ENCODE measurements around the gene ZNRF1. TPM values are rescaled to one million over a fixed set of nuclear protein-coding genes. Genes with fewer than 3 reads are reported as not detected.
"Not testable (repeated sequence)": the region's sequence is repeated elsewhere in the genome, so short reads cannot be mapped to it uniquely, and the experiment has no call there.

The ZNRF1 gene
- polyA plus RNA-seq, 1 donor = 40.5 TPM

DNA sequence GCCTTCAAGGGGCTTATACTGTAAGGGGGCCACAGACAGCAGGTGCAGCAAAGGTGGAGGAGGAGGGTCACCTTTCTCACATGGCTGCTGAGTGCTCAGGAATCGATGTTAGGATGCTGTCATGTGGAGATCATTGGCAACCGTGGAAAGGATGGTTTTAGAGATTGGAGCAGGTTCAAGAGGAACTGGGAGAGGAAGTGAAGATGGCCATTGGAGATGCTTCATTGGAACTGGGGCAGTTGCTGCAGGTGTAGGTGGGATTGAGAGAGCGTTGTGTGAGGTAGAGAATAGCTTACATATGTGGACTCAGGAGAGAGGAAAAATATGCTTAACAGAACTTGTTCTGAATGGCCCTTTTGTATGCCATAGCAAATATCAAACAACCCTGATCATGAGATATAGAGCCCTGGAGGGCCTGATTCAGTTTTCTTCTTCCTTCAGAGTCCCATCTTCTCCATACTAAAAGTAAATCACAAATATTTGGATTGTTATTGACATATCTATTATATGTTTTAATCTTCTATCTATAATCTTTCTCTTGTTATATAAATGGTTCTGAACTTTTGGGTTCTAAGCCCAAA lies 77.0 kb downstream of the ZNRF1 start:
- DNase-seq (ENCODE audit: low read depth) = no peak

DNA sequence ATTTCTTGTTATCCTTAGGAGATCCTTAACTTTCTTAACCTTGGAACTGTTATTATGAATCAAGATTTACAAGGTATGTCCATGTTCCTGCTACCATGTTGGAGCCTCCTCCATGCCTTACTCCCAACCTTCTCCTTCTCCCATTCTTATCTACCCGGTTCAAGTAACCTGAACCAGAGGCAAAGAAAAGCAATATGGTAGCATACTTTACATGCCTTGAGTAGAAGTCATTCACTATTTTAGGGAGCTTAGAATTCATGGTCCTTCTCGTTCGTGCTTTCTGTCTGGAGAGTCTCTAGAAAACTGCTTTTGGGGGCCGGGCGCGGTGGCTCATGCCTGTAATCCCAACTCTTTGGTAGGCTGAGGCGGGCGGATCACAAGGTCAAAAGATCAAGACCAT lies 80.1 kb downstream of the ZNRF1 start:
- DNase-seq (ENCODE audit: low read depth) = no peak

DNA sequence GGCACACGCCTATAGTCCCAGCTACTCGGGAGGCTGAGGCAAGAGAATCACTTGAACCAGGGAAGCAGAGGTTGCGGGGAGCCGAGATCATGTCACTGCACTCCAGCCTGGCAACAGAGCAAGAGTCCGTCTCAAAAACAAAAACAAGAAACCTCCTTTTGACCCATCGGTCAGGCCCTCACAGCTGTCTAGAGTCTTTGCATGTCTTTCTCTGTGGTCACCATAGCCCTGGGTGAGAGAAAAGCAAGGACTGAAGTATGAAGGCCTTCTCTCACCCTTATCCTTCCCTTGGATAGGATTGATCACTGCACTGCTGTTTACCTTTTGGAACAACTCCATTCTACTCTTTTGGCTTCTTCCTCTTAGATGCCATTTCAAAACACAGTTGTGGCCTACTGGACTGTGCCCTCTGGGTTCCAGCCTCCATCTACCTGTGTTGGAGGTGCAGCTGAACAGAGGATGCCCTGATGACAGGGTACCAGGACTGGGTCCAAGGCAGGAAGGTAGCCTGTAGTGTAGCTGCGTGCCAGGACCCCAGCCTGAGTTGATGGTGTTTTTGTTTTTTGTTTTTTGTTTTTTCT lies 80.6 kb downstream of the ZNRF1 start:
- no peak for DNase-seq (ENCODE audit: low read depth)

DNA sequence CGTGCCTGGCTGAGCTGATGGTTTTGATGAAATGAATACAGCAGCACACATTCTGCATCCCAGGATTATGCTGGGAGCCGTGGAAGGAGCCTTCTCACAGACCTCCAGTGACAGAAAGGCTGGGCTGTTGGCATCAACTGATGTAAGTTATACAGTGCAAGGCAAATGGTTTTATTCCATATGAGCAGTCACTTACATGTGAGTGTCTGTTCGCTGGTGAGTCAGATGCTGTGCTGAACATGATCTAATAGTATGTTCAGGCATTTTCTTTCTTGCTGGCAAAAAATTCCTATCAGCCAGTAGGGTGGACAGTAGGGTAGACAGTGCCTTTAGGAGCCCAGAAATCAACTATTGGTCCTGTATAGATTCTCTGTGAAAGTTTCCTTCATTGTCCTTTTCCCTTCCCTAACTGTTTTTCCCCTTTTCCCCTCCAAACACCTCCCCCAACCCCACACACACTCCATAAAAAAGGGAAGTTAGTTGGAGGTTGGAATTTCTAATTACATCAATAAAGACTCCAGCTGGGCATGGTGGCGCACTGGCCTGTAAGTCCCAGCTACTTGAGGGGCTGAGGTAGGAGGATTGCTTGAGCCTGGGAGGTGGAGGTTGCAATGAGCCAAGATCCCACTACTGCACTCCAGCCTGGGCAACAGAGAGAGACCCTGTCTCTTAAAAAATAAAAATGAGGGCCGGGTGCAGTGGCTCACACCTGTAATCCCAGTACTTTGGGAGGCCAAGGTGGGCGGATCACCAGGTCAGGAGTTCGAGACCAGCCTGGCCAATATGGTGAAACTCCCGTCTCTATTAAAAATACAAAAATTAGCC lies 81.6 kb downstream of the ZNRF1 start:
- DNase-seq (ENCODE audit: low read depth) = no peak

DNA sequence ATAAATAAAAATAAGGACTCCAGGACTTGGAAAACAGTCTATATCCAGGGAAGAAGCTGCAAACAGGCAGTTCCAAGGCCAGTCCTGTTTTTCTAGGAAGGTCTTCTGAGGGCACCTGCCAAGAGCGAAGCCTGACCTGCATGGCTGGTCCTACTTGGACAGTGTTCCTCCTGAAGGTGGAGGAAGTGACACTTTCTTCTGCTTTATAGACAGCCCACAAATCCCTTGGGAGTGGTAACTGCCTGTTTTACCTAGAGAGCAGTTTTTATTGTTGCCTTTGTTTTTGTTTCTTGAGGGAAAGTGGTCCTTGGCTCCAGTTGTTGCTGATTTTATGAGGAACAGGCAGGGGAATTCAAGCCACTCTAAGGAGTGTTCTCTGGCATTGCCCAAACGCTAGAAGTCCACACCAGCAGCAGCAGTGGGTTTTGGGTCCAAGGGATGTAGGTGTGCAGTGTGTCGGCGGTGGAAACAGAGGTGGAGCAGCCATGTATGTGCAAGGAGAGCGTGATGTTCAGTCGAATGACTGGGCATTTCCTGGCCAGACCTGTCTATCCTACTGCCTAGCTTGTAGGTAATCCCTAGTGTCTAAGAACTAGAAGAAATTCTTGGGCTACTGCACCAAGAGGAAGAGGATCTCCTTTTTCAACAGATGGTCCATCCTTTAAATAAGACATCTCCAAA lies 82.5 kb downstream of the ZNRF1 start:
- no peak for DNase-seq (ENCODE audit: low read depth)

DNA sequence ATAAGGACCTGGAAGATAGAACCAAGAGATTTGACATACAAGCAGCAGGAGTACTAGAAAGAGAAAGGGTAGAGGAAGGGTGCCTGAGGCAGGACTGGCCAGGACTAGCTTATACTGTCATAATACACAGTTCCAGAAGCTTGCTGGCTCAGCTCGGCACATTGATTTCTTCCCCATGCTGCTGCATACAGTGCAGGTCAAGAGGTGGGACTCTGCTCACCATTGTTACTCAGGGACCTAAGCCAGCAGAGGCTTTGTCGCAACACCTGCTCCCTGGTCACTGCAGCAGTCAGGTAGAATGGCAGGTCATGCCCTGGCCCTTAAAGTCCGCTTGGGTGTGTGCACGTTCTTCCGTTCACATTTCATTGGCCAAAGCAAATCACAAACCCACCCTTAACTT lies 85.0 kb downstream of the ZNRF1 start:
- DNase-seq (ENCODE audit: low read depth) = no peak

DNA sequence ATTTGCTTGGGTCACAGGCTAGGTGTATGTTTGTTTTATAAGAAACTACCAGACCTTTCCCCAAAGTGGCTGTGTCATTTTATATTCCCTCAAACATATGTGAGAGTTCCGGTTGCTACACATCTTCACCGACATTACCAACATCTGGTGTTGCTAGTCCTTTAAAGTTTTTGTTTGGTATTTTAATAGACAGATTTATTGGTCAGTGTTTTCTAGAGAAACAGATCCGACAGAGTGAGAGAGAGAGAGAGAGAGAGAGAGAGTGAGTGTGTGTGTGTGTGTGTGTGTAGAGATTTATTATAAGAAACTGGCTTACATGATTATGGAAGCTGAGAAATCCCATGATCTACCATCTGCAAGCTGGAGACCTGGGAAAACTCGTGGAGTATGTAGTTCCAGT lies 86.7 kb downstream of the ZNRF1 start:
- DNase-seq (ENCODE audit: low read depth) = no peak

DNA sequence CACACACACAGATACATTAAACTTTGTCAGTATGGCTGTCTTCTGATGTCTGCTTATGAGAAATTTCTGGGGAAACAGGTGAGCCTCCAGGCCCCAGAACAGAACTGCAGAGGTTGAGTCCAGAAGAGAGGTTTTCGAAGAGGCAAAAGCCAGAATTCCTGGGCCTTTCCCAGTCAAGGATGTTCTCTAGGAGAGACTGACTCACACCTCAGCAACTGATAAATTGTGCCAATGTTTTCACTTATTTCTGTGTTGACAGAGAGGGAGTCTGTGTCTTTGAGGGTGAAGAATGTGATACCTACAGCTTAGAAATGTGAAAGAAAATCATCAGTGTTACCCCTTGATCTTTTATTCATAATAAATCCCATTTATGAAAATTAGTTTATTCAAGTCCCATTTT lies 87.5 kb downstream of the ZNRF1 start:
- DNase-seq (ENCODE audit: low read depth) = no peak

DNA sequence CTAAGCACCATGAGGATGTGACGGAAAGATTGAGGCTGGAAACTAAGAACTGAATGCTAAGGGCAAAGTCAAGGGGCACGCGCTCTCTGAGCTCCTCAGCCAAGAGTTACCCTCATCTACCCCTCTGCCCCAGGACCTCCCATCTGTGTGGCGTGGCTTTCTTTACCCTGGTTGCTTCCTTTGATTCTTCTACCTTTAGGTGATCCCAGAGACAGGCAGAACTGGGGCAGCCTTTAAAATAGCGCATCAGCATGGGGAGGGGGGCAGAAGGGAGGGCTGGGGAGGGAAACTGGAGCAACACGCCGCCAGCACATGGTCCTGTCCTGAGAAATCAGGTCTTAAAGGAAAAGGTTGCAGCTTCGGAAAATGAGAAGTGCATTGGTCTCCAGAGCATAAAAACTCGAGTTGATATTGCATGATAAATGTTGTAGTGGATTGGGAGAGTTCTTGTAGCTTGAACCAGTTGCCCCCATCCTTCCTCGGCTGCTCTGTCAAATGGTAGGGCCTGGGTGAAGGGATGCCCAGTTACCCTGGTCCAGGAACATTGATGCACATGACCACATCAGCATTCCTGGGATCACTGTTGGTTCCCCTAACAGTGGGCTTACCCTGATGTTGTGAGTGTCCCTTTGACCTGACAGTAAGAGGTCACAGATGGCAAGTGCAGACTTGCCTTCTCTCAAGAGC lies 88.0 kb downstream of the ZNRF1 start:
- DNase-seq (ENCODE audit: low read depth) = no peak

DNA sequence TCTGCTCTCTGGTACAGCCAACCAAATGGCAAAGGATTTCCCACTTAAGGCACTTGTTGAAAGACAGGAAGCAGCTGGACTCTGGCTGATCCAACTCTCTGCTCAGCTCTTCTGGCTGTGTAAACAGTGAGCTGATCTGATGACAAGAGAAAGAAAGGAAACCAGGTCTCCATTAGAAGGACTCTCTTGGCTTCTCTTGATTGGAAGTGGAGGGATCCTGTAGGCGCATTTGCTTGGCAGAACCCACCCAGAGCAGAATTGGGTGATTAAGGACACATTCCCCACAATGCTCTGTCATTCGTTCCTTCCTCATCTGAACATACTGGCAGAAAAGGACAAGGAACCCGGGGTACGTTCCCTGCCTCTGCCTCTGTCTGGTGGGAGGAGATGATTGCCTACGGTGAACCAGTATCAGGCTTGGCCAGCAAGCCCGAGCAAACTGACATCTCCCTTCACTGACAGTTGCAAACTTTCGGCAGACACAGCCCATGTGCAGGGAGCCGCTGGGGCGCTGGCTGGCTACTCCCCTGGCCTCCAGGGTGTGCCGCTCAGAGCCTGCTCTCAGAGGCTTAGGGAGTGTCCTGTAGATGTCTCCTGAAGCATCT lies 88.7 kb downstream of the ZNRF1 start:
- no peak for DNase-seq (ENCODE audit: low read depth)

DNA sequence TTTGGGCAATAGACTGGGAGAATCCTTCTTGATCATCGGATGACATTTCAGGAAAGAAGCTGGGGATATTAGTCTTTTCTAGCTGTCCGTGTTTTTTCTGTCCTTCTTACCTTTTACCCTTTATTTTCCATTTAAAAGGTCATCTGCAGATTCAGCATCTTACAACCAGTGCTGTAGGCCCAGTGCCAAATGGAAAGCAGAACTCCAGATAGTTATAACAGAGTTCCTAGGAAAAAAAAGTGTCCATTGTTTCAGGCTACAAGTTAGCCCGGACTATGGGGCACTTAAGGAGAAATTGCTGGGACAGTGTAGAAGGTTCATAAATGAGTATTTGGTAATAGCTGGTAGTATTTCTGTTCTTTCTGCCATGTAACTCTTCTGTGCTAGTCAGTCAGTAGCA lies 89.4 kb downstream of the ZNRF1 start:
- no peak for DNase-seq (ENCODE audit: low read depth)

DNA sequence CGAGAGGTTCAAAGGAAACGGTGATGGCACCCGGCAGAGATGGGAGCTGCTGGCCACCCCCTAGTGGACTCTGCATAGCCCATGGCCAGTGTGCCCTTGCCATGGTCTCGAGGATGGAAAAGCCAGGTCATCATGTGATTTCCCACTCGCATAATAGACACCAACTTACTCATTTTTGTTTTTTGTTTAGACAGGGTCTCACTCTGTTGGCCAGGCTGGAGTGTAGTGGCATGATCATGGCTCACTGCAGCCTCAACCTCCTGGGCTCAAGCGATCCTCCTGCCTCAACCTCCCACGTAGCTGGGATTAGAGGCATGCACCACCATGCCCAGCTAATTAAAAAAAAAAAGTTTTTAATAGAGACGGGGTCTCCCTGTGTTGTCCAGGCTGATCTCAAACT lies 90.1 kb downstream of the ZNRF1 start:
- DNase-seq (ENCODE audit: low read depth) = no peak

DNA sequence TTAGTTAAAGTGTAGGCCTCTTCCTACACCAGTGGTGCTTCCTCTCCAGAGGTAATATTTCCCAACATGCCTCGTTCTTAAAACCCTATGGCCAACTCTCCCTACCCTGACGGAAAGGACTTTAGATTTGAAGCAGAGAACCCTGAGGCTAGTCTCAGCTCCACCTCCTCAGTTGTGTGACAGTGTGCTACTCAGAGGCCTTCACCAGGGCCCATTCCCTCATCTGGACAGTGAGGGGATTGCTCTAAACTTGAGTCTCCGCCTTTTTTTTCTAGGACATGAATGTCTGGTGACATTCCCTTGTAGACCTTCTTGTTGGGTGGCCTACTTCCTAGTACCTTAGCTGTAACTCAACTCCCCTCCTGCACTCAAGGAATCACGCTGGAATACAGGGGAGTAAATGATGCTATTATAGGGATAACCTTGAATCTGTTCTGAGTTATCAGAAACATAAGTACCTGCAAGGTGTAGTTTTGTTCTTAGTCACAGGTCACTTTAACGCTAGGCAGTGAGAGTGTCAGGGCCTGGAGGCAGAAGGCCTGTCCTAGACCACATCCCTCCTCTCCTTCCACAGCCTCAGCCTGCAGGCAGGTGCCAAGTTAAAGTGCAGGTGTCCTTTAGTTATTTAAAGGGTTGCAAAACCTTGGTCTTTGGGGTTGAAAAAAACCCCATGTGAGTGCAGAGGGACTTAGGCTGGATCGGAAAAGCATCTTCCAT lies 90.8 kb downstream of the ZNRF1 start:
- DNase-seq (ENCODE audit: low read depth) = no peak

DNA sequence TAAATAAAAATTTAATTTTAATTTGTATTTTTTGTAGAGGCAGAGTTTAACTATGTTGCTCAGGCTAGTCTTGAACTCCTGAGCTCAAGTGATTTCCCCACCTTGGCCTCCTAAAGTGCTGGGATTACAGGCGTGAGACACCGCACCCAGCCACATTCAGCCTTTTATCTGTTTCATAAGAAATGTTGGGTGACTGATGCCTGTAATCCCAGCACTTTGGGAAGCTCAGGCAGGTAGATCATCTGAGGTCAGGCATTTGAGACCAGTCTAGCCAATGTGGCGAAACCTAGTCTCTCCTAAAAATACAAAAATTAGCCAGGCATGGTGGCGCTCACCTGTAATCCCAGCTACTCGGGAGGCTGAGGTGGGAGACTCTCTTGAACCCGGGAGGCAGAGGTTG lies 92.1 kb downstream of the ZNRF1 start:
- DNase-seq (ENCODE audit: low read depth) = not testable (repeated sequence)

DNA sequence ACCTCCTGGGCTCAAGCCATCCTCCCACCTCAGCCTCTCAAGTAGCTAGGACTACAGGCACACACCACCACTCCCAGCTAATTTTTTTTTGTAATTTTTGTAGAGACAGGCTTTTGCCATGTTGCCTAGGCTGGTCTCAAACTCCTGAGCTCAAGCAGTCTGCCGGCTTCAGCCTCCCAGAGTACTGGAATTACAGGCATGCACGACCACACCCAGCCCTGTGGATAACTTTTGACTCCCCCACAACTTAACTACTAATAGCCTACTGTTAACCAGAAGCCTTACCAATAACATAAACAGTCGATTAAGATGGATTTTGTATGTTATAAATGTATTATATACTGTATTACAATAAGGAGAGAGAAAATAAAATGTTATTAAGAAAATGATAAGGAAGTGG lies 92.8 kb downstream of the ZNRF1 start:
- not testable (repeated sequence) for DNase-seq (ENCODE audit: low read depth)

DNA sequence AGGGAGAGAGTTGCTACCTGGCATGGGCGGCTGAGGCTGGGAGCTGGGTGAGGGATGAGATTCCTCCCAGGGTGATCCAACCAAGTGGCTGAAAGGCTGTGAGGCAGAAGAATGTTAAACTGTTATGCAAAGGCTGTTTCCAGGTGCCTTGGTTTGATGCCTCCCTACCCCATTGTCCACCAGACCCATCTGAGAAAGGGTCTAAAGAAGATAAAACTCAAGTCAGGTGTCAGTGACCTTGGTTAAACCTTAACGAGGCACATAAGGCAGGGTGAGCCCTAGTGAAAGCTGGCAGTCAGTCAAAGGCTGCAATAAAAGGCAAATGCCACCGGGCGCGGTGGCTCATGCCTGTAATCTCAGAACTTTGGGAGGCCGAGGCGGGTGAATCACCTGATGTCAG lies 94.0 kb downstream of the ZNRF1 start:
- no peak for DNase-seq (ENCODE audit: low read depth)

DNA sequence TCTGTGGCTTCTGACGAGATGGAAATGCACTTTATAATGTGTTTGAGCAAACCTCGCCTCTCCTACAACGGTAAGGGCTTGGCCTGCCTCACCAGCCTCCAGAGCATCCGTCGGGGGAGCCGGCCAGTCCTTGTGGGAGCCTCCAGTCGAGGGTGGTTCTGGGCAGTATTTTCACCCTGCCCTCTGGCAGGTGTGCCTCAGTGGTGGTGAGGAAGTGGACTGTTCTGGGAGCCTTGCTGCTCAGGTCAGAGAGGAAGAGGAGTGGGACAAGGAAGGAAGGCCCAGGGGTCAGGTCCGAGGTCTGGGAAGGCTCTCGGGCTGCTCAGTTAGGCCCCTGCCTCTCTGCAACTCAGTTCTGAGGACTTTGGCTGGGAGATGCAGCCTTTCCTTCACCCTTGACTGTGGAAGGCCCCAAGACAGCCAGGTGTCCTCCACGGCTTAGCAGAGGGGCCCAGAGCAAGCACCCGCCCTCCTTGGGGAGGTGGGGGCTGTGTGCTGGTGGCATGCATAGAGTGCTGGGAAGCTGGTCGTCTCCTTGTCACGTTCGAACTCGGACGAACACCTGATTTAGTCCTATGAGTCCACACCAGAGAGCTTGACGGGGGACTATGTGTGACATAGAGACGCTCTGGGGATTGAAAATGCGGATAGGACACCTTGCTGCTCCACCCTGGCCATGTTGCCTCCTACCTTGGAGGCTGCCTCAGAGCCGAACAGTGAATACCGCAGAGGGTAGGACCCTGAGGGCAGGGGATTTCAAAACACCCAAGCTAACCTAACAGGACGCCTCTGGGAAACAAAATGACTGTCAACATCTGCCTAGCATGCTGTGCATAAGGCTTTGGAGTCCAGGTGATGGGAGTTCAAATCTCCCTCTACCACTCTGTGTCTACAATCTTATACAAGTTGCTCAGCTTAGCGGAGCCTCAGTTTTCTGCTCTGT lies 95.0 kb downstream of the ZNRF1 start:
- no peak for DNase-seq (ENCODE audit: low read depth)

DNA sequence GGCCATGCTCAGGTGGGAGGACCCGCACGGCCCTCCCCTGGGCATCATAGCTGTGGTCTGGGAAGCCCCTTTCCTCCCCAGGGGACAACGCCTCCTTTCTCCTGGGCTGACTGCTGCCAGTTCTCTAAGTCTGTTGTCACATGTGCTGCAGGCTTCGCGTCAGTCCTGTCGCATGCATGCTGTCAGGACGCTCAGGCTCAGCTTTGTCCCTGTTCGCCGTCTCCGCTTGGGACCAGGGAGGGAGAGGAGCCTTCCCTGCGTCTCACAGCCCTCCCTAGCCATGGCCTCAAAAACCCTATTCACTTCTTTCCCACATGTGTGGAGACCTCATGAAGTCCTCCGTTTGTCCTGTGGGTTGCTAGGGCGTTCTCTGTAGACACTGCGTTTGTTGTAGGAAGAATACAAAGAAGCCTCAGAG lies 96.4 kb downstream of the ZNRF1 start:
- no peak for DNase-seq (ENCODE audit: low read depth)

DNA sequence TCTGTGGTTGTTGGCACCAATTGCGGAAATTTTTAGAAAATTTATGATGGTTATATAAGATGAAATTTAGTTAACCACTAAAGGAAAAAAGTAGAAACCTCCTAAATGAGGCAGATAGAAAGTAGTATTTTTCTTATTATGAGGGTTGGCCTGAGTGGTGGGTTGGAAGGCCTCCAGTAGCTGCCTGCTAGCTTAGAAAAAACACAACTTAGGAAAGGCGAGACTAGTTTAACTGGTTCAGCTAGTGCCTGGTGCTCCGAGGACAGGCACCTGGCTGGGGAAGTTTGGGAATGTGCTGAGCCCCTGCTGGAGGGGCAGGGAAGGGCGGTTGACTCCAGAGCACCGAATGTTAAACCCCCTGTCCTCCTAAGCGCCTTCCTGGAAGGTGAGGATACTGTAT lies 97.8 kb downstream of the ZNRF1 start:
- no peak for DNase-seq (ENCODE audit: low read depth)
